GM23248 (cell line): ENCODE results near the gene ZNF738.
"Not testable (repeated sequence)": the region's sequence is repeated elsewhere in the genome, so short reads cannot be mapped to it uniquely, and the experiment has no call there.

Experiments
- EZH2 ChIP-seq: fragments of 200-600 bp; sonication (generic); IDR thresholded peaks from 2 replicates; pipeline ENCODE4 v1.6.1; 2018; ENCODE audit warnings: antibody characterized with exemption, mild to moderate bottlenecking; ENCODE audit not compliant: insufficient read depth, poor library complexity, severe bottlenecking
- EZH2phosphoT487 ChIP-seq: fragments of 200-600 bp; sonication (generic); IDR thresholded peaks from 2 replicates; pipeline ENCODE4 v1.6.1; 2018; ENCODE audit warnings: antibody characterized with exemption, moderate library complexity, mild to moderate bottlenecking, low read depth; ENCODE audit not compliant: insufficient read depth

DNA sequence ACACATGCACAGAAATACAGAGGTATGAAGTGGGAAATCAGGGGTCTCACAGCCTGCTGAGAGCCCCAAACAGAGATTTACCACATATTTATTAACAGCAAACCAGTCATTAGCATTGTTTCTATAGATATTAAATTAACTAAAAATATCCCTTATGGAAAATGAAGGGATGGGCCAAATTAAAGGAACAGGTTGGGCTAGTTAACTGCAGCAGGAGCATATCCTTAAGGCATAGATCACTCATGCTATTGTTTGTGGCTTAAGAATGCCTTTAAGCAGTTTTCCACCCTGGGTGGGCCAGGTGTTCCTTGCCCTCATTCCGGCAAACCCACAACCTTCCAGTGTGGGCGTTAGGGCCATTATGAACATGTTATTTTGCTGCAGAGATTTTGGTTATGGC is 14.0 kb upstream of the ZNF738 start:
- TF ChIP-seq EZH2, EZH2phosphoT487: not testable (repeated sequence)
